Measurements from ENCODE around the gene BROX.
"Not testable (repeated sequence)": the region's sequence is repeated elsewhere in the genome, so short reads cannot be mapped to it uniquely, and the experiment has no call there.

The BROX gene

DNA sequence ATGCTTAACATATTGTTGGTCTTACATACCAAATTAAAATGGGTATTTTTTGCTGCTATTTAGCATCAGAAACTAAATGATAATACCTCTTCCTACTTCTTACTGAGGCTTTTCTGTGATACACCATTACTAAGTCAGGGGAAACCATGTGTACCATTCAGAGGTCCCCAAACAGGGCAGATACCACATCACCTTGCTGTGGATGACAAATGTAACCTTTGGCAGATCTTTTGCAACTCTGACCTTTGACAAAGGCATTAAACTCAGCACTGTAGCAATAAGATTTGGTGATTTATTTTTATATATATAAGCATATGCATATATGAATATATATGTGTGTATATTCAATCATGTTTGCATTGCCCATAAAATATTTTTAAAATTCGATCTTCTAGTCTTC is 27.6 kb downstream of the BROX start:
- no peak overlapping the region for H3K27ac ChIP-seq (ENCODE audit: low read length, poor library complexity, severe bottlenecking)
- no CpG with 5 or more reads among the region's 1 CpG for WGBS

DNA sequence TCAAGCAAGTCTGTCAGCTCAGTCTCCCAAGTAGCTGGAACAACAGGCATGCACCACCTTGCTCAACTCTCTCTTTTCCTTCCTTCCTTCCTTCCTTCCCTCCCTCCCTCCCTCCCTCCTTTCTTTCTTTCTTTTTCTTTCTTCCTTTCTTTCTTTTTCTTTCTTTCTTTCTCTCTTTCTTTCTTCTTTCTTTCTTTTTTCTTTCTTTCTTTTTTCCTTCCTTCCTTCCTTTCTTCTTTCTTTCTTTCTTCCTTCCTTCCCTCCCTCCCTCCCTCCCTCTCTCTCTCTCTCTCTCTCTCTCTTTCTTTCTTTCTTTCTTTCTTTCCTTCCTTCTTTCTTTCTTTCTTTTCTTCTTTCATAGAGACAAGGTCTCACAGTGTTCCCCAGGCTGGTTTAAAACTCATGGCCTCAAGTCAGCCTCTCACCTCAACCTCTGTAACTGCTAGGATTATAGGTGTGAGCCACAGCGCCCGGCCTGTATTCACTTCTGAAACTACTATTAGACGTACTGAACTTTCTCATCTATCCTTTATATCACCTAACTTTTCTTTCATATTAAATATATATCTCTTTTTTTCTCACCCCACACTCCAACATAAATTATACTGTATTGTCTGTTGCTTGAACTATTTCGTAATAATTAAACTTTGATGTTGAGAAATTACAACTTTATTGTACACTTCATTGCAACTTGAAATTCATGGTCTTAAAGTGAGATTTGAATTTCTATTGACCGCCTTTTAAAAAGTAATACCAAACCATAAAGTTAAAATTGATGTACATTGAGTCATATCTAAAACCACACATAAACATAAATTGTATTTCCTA is 29.5 kb downstream of the BROX start:
- not testable (repeated sequence) for H3K9me3 ChIP-seq (ENCODE audit: control insufficient read depth, low read length); H3K18ac ChIP-seq (ENCODE audit: low read depth in 1 of 2, low read length in 2 of 2); H3K4me2 ChIP-seq (ENCODE audit: low read length, poor library complexity, severe bottlenecking); H2BK120ac ChIP-seq (ENCODE audit: low read depth, low read length); DNase-seq; H3K4me3 ChIP-seq (ENCODE audit: insufficient read depth in 1 of 2, low read depth in 1 of 2, low read length in 2 of 2); H3K14ac ChIP-seq (ENCODE audit: low read length in 2 of 2); H2AFZ ChIP-seq (ENCODE audit: low read depth, low read length); H3K23ac ChIP-seq (ENCODE audit: low read length in 2 of 2); H2BK12ac ChIP-seq (ENCODE audit: low read length in 2 of 2); H4K91ac ChIP-seq (ENCODE audit: low read length); H3K4me1 ChIP-seq (ENCODE audit: control insufficient read depth, insufficient read depth, low read depth, low read length); H3K27ac ChIP-seq (ENCODE audit: low read length, poor library complexity, severe bottlenecking); H3K79me1 ChIP-seq (replicated peaks; ENCODE audit: low read length, poor library complexity, severe bottlenecking); H3K4ac ChIP-seq (ENCODE audit: low read depth in 1 of 2, low read length in 2 of 2); H3K36me3 ChIP-seq (ENCODE audit: control insufficient read depth in 1 of 2, insufficient read depth in 2 of 2, low read depth in 1 of 2, low read length in 2 of 2); H2BK15ac ChIP-seq (ENCODE audit: low read depth, poor library complexity, severe bottlenecking); H3K27me3 ChIP-seq (ENCODE audit: control insufficient read depth in 1 of 2, insufficient read depth in 1 of 2, low read length in 2 of 2); H2AK5ac ChIP-seq (ENCODE audit: low read length, severe bottlenecking); H4K8ac ChIP-seq (ENCODE audit: low read length); H2BK5ac ChIP-seq (ENCODE audit: low read depth, low read length, poor library complexity, severe bottlenecking); H3K9ac ChIP-seq (ENCODE audit: low read length)
- 98% methylated on average over 3 of the region's 5 CpGs for WGBS

More for the DNA sequence above, 27.6 kb downstream of the BROX start:
- Histone ChIP-seq H2BK5ac (ENCODE audit: low read depth, low read length, poor library complexity, severe bottlenecking) (no peak overlapping the region), H3K18ac (ENCODE audit: low read depth in 1 of 2, low read length in 2 of 2) (no peak overlapping the region), H3K27me3 (ENCODE audit: control insufficient read depth in 1 of 2, insufficient read depth in 1 of 2, low read length in 2 of 2) (no peaks in the 10 kb centered on the region), H2BK120ac (ENCODE audit: low read depth, low read length) (no peak overlapping the region), H2BK15ac (ENCODE audit: low read depth, poor library complexity, severe bottlenecking) (no peak overlapping the region), H3K9me3 (ENCODE audit: control insufficient read depth, low read length) (no peaks in the 10 kb centered on the region), H3K4me1 (ENCODE audit: control insufficient read depth, insufficient read depth, low read depth, low read length) (peaks cover 6% of the 10 kb centered on the region), H3K36me3 (ENCODE audit: control insufficient read depth in 1 of 2, insufficient read depth in 2 of 2, low read depth in 1 of 2, low read length in 2 of 2) (peaks cover 7 to 17% of the 10 kb centered on the region in 2 experiments), H3K79me1 (replicated peaks; ENCODE audit: low read length, poor library complexity, severe bottlenecking) (no peaks in the 10 kb centered on the region), H2AFZ (ENCODE audit: low read depth, low read length) (no peak overlapping the region), H4K8ac (ENCODE audit: low read length) (no peak overlapping the region), H3K4me2 (ENCODE audit: low read length, poor library complexity, severe bottlenecking) (no peak overlapping the region), H3K23ac (ENCODE audit: low read length in 2 of 2) (no peak overlapping the region), H2AK5ac (ENCODE audit: low read length, severe bottlenecking) (no peak overlapping the region), H3K9ac (ENCODE audit: low read length) (no peak overlapping the region), H2BK12ac (ENCODE audit: low read length in 2 of 2) (no peak overlapping the region), H4K91ac (ENCODE audit: low read length) (no peak overlapping the region), H3K4ac (ENCODE audit: low read depth in 1 of 2, low read length in 2 of 2) (no peak overlapping the region), H3K4me3 (ENCODE audit: insufficient read depth in 1 of 2, low read depth in 1 of 2, low read length in 2 of 2) (no peak overlapping the region), H3K14ac (ENCODE audit: low read length in 2 of 2) (no peak overlapping the region)
- no peak for DNase-seq

DNA sequence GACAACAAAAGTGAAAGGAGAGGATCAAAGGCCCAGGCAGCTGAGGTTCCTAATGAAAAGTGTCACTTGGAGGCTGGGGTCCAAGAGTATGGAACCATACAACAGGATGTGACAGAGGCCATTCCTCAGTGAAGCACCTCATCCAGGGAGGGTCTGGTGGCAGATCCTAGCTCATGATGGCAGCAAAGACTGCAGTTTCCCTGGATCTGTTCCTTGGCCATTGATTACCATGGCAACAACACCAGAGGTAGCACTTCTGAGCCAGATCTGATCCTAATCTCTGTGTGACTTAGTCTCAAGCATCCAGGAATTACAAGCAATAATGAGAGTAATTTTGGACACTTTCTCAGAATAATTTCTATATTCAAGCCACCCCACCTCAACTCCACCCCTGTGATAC is 37.6 kb downstream of the BROX start:
- no peak overlapping the region for H3K14ac ChIP-seq (ENCODE audit: low read length in 2 of 2)
- no peak overlapping the region for H3K23ac ChIP-seq (ENCODE audit: low read length in 2 of 2)
- no peak overlapping the region for H2BK120ac ChIP-seq (ENCODE audit: low read depth, low read length)
- no peak overlapping the region for H3K4me3 ChIP-seq (ENCODE audit: insufficient read depth in 1 of 2, low read depth in 1 of 2, low read length in 2 of 2)
- no peak overlapping the region for H2BK15ac ChIP-seq (ENCODE audit: low read depth, poor library complexity, severe bottlenecking)
- H3K79me1 ChIP-seq (replicated peaks; ENCODE audit: low read length, poor library complexity, severe bottlenecking), result no peaks in the 10 kb centered on the region
- no peak for DNase-seq
- H3K27me3 ChIP-seq (ENCODE audit: control insufficient read depth in 1 of 2, insufficient read depth in 1 of 2, low read length in 2 of 2), result no peaks in the 10 kb centered on the region
- H3K18ac ChIP-seq (ENCODE audit: low read depth in 1 of 2, low read length in 2 of 2), result no peak overlapping the region
- no peaks in the 10 kb centered on the region for H3K36me3 ChIP-seq (ENCODE audit: control insufficient read depth in 1 of 2, insufficient read depth in 2 of 2, low read depth in 1 of 2, low read length in 2 of 2)
- H3K4me1 ChIP-seq (ENCODE audit: control insufficient read depth, insufficient read depth, low read depth, low read length), result peaks cover 1% of the 10 kb centered on the region
- H3K4ac ChIP-seq (ENCODE audit: low read depth in 1 of 2, low read length in 2 of 2), result no peak overlapping the region
- no peak overlapping the region for H4K8ac ChIP-seq (ENCODE audit: low read length)
- H2AFZ ChIP-seq (ENCODE audit: low read depth, low read length), result no peak overlapping the region
- H3K4me2 ChIP-seq (ENCODE audit: low read length, poor library complexity, severe bottlenecking), result no peak overlapping the region
- no peak overlapping the region for H3K27ac ChIP-seq (ENCODE audit: low read length, poor library complexity, severe bottlenecking)
- no peak overlapping the region for H2AK5ac ChIP-seq (ENCODE audit: low read length, severe bottlenecking)
- H3K9me3 ChIP-seq (ENCODE audit: control insufficient read depth, low read length), result no peaks in the 10 kb centered on the region
- no peak overlapping the region for H4K91ac ChIP-seq (ENCODE audit: low read length)
- H2BK12ac ChIP-seq (ENCODE audit: low read length in 2 of 2), result no peak overlapping the region
- H2BK5ac ChIP-seq (ENCODE audit: low read depth, low read length, poor library complexity, severe bottlenecking), result no peak overlapping the region
- H3K9ac ChIP-seq (ENCODE audit: low read length), result no peak overlapping the region

- peaks cover 1% of the 10 kb centered on the region for H3K4me1 ChIP-seq (ENCODE audit: control insufficient read depth, insufficient read depth, low read depth, low read length)
- H3K4me3 ChIP-seq (ENCODE audit: insufficient read depth in 1 of 2, low read depth in 1 of 2, low read length in 2 of 2), result no peak overlapping the region
- H4K8ac ChIP-seq (ENCODE audit: low read length), result no peak overlapping the region
- no peaks in the 10 kb centered on the region for H3K27me3 ChIP-seq (ENCODE audit: control insufficient read depth in 1 of 2, insufficient read depth in 1 of 2, low read length in 2 of 2)
- H3K9ac ChIP-seq (ENCODE audit: low read length), result no peak overlapping the region
- no peaks in the 10 kb centered on the region for H3K36me3 ChIP-seq (ENCODE audit: control insufficient read depth in 1 of 2, insufficient read depth in 2 of 2, low read depth in 1 of 2, low read length in 2 of 2)
- H2AFZ ChIP-seq (ENCODE audit: low read depth, low read length), result no peak overlapping the region
- H2BK15ac ChIP-seq (ENCODE audit: low read depth, poor library complexity, severe bottlenecking), result no peak overlapping the region
- H3K14ac ChIP-seq (ENCODE audit: low read length in 2 of 2), result no peak overlapping the region
- H2BK120ac ChIP-seq (ENCODE audit: low read depth, low read length), result no peak overlapping the region
- H3K4me2 ChIP-seq (ENCODE audit: low read length, poor library complexity, severe bottlenecking), result no peak overlapping the region
- no peak overlapping the region for H4K91ac ChIP-seq (ENCODE audit: low read length)
- no peak overlapping the region for H2BK5ac ChIP-seq (ENCODE audit: low read depth, low read length, poor library complexity, severe bottlenecking)
- no peak for DNase-seq
- H3K79me1 ChIP-seq (replicated peaks; ENCODE audit: low read length, poor library complexity, severe bottlenecking), result no peaks in the 10 kb centered on the region
- no peak overlapping the region for H3K4ac ChIP-seq (ENCODE audit: low read depth in 1 of 2, low read length in 2 of 2)
- H3K23ac ChIP-seq (ENCODE audit: low read length in 2 of 2), result no peak overlapping the region
- no peak overlapping the region for H2BK12ac ChIP-seq (ENCODE audit: low read length in 2 of 2)
- H3K18ac ChIP-seq (ENCODE audit: low read depth in 1 of 2, low read length in 2 of 2), result no peak overlapping the region
- no peak overlapping the region for H3K27ac ChIP-seq (ENCODE audit: low read length, poor library complexity, severe bottlenecking)
- H3K9me3 ChIP-seq (ENCODE audit: control insufficient read depth, low read length), result no peaks in the 10 kb centered on the region
- H2AK5ac ChIP-seq (ENCODE audit: low read length, severe bottlenecking), result no peak overlapping the region
- no CpG with 5 or more reads among the region's 1 CpG for WGBS
Observed at GRCh38 chr1:222750651-222751050, 38.3 kb downstream of the BROX start.

All from mesenchymal stem cell (in vitro differentiated cells and primary cell).